GM19468 (cell line): Measurements from ENCODE around the gene FGGY.
"Not testable (repeated sequence)": the region's sequence is repeated elsewhere in the genome, so short reads cannot be mapped to it uniquely, and the experiment has no call there.

Experiments used
- ATAC-seq: cut with Tn5 transposase; IDR thresholded peaks from one replicate; pipeline ENCODE4 v1.9.1; 2021; ENCODE audit warnings: mild to moderate bottlenecking, moderate library complexity, moderate number of reproducible peaks; ENCODE audit not compliant: unreplicated experiment; ENCODE audit errors: extremely low read depth

Gene FGGY

DNA sequence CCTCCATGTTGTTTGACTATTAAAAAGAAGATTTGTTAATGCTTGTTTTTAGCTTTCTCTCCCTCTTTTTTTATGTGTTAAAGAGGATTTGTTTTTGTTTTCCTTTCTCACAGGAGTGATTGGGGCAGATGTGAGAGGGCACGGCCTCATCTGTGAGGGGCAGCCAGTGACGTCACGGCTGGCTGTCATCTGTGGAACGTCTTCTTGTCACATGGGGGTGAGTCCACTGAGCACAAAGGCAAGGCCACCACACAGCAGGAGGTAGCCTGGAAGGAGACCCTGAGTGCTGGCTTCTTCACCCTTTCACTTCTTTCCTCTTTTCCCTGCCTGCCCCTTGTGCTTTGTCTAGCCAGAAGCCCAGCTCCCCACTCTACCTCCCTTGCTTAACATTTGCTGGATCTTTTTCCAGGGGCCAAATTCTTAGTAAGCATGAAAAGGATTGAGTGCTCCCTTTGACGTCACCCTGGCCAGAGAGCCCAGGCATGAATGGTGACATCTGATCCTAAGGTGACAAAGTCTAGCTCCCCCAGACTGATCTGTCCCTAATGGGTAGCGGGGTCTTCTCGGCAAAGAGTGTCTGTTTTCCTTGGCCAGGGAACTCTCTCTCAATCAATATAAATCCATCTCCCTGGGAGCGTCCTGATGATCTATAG, 257.2 kb downstream of the FGGY start:
- ATAC-seq, result no peak

DNA sequence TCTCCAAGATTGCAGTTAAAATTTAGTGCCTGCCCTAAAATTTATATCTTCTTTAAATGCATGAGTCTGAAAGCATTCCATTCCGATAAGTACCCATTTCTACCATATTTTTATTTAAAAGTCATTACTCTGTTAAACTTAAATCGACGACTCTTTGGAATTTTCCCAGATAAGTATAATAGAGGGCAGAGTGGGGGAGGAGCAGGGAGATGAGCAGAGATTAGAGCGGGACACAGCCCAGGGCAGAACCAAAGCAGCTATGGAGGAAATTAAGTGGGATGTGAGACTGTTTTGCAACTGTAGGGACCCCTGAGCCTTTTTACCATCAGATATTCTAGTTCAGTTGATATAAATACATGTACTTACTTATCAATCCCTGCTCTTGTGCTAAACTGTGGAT, 257.9 kb downstream of the FGGY start:
- no peak for ATAC-seq

DNA sequence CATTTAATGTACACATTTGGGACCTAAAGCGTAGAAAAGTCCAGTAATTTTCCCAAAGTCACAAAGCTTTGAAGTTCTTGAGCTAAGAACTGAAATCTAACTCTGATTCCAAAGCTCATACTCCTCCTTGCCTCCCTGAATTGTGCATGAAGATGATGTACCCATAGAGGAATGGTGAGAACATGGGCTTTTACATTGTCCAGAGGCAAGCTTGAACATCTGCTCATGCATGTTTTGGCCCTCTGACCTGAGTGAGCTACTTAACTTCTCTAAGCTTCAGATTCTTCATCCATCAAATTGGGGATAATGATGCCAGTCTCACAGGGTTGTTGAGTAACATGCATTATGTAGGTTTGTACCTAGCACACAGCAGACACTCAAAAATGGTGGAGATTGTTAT, 259.5 kb downstream of the FGGY start:
- no peak for ATAC-seq

DNA sequence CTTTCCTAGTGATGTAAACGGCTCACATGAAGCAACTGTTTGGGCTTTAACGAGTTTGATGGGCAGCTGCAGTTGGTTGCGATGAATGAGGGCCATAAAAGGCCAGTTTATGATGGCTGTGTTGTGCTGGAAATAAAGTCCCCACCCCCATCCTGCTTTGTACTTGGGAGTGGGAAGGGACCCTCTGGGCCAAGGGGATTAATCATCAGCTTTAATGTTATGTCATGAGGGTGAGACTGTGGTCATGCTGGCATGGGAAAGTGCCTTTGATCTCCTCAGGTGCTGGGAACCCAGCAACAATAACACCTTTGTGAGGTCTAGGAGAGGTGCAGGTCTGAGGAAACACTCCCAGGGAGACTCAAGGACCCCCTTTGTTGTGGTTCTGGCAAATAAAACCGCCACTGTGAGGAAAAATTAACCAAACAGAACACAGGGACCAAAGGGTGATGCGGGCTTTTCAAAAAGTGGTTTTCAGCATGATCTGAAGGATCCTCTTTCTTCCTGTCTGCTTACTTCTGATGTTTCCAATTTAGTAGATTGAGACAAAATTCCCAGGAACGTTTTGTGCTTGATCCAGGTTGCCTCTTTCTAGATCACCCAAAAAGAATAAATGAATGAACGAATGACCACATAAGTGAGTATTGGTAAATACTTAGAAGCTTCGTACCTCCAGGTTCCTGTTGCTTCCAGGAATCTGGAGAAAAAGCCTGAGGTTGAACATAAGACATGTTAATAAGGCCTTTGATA, 260.1 kb downstream of the FGGY start:
- ATAC-seq, result no peak

DNA sequence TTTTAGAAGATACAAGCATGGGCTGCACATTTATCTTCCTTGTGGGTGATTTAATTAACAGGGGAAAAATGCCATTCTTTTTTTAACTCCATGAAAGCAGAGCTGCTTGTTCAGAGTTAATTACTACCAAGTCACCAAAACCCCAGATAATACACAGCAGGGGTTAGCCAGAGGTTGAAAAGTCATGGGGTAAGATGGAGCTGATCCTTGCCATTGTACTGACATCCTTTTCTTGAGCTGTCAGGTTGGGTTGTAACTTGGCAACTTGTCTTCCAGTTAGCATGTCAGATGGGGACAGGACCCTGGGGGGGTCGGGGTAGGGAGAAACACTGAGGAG, 260.6 kb downstream of the FGGY start:
- ATAC-seq, result no peak

DNA sequence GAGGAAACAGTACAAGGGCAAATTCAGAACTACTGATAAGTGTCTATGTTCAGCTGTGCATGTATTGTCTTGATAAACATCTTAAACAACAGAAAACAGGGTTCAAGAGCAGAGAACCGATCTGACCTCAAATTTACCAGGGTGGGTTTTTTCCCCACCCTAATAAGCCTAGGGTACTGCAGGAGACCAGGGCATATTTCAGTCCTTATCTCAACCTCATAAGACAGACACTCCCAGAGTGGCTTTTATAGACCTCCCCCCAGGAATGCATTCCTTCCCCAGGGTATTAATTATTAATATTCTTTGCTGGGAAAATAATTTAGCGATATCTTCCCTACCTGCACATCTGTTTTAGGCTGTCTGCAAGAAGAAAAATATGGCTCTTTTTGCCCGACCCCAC, 261.7 kb downstream of the FGGY start:
- not testable (repeated sequence) for ATAC-seq

DNA sequence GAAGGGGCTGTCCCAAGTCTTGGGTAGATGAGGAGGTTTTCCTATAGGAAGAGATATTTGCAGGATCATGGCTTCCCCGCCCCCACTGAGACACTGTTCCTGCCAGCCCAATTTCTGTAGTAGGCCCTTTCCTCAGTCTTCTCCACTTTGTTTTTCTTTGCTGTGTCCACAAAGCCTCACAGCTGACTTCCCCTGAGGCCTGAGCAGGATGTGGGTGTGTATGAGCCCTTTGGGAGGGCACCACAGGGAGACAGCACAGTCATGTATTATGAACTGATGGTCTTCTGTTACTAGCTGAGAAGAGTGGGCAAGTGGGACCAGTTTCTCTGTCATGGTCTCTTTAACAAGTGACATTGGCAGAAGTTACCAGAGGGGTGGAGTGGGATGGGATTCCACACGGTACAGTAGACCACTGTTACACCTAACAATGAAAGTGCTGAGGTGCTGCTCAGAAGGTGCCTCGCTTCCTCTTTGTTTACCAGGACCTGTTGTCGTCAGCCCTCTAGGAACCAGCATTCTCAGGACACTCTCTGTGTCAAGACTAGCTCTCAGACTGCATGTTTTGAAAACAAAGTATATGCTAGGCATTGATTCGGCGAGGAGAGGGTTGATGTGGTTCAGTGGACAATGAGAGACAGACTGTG, 264.0 kb downstream of the FGGY start:
- ATAC-seq, result peak; percentile 14

DNA sequence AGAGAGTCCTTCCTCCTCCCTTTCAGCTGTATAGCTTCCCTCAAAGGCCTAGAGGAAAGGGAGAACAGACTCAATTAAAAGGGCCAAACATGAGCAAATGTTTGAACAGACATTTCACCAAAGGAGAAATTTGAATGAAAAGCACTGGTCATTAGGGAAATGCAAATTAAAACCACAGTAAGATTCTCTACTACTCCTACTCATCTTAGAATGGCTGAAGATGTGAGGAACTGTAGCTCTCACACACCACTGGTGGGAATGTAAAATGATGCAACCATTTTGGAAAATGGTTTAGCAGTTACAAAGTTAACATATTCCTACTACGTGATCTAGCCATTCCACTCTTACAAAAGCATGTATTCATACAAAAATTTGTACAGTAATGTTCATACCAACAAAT, 264.9 kb downstream of the FGGY start:
- ATAC-seq, result no peak

DNA sequence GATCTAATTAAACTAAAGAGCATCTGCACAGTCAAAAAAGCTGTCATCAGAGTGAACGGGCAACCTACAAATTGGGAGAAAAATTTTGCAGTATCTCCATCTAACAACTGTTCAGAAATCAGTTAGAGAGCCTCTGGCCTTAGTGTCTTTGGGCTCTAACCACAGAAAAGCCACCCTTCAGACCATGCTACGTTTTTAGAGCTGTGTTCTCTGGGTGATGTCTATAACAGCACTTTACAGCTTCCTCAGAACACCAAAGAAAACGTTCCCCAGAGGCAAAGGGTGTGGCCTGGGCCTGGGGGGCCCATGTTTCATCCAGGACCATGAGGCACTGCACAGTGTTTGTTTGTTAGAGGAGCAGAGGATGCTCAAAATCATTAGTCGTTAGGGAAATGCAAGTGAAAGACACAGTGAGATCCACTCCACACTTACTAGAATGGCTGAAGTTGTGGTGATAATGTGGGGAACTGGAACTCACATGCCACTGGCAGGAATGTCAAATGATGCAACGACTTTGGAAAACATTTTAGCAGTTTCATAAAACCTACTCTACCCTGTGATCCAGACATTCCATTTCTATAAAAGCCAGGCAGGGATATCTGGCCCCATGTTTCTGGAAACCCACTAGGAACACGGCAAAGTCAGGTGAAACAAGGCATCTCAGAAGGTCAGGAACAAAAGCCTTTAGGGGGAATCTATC, 267.4 kb downstream of the FGGY start:
- ATAC-seq, result no peak

DNA sequence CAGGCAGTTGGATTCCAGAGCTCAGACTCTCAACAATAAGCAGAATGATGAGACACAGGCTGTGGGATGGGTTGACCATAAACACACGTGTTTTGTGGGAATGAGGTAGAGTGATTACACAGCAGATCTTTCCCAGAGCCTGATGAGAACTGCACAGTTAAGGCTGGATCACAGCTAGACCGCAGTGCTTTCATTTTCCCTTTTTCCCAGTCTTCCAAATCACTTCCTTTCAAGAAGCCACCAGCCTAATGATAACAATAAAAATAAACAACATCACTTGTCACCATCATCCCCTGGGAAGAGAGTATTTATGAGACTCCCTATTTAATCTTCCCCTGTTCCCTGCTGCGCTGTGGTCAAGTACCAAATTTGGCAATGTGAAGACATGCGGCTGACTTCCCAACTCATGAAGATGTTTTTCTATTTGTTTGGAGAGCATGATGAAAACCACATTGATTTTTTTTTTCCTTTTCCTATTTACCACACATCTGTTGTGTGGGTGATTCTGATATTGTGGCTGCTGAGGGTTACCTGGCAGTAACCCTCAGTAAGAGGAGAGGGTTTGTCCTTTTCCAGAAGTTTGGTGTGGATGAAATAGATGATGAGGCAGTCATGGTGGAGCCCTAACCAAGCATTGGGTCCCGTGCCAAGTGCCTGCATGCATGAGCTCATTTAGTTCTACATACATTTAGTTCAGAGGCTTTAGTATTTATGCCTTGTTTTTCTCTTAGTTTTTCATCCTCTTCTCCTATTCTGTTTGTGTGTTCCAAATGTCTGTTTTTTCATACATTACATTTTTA, 268.9 kb downstream of the FGGY start:
- ATAC-seq, result no peak

DNA sequence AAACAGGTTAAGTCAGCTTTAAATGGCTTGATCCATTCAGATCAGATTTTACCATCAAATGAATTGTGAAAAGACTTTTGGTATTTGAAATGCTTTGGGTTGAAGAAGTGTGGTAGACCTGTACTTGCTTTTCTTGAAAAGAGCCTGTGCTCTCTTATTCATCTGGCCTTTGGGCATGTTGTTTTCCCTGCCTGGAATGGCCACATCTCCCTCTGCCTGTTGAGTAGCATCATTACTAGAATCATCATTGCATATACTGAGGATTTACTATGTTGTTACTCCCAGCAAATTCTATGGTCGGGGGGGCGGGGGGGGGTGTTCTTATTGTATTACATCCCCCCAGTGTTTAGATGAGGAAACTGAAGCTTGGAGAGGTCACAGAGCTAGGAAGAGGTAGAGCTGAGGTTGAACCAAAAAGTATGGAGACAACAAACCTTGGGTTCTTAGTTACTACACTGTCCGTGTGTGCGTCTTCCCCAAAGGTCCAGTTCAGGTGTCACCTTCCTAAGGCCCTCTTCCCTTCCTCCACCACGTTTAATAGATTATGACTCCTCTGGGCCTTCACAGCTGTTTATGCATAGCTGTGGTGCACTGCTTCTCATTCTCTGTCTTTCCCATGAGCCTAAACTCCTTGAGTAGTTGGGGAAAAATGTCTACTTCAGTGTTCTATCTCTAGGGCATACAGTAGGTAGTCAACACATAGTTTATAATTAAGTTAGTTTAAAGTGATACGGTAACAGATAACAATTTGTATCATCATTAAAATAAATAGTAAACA, 271.5 kb downstream of the FGGY start:
- ATAC-seq, result no peak

DNA sequence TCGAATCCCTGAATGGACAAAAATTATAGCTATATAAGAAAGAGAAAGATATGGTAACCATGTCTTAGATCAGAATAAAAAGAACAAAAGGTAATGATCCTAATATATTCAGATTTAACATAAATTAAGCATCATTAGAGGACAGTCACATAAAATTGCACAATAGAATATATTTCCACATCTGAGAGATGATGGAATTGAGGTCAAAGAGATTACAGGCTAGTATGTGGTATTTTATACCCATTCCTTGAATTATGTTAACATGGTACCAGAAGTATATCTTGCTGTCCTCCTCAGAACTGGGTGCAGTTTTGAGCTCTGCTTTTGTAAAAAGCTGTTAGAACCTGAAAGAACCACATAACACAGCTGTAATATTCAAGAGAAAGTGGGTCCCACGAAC, 272.3 kb downstream of the FGGY start:
- ATAC-seq, result no peak

DNA sequence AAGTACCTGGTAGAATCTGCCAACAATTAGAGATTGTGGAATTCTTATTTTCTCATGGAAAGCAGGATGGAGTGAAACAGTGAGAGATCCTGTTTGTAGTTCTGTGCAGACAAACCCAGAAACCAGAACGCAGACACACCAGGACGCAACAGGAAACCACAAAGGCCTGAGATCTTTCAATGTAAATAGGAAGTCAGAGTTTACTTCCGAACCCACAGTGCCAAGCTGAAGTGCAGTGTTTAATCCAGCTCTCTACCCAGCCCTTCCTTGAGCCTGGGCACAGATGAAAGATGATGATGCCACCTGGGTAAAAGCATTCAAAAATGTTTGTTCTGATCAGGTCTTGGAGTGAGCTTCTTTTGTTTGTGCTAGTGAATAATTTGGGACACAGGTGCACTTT, 273.6 kb downstream of the FGGY start:
- no peak for ATAC-seq

DNA sequence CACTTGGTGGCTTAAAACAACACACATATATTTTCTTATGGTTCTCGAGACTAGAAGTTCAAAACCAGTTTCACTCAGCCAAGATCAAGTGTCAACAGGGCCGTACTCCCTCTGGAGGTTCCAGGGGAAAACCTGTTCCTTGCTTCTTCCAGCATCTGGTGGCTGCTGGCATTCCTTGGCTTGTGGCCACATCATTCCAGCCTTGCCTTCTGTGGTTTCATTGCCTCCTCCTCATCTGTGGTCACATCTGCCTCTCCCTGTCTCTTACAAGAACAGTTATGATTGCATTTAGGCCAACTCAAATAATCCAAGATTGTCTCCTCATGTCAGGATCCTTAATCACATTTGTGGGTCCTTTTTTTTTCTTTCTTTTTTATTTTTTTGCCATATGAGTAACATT, 277.2 kb downstream of the FGGY start:
- ATAC-seq, result no peak

DNA sequence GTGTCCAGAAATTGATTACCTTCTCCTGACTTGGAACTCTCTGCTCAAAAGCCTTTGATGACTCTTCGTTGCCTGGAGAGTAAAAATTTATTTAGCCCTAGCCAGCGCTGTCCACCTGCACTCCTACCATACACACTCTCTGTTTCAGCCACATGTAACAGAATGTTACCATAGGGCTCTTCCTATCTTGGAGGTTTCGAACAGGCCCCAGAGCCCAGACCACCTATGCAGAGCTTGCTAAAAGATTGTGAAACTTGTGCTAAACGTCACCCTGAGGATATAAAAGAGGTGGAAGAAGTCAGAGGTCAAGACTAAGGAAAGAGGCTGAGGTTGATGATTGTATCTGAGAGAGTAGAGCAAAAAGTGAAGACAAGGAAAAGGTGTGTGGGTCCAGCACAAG, 280.9 kb downstream of the FGGY start:
- no peak for ATAC-seq

DNA sequence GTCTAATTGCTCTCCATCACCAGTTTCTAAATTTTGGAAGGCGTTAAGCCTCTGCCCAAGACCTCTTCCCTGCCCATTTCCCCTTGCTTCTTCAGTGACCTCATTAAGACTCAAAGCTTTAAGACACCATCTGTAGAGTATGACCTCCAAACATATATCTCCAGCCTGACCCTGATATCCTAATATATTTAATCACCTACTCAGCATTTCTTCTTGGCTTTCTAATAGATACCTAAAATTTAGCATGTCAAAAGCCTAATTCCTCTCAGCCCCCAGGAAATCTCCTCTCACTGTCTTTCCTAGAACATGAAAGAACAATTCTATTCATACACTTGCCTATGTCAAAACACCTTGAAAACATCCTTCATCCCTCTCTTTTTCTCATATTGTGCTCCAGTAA, 282.3 kb downstream of the FGGY start:
- no peak for ATAC-seq

DNA sequence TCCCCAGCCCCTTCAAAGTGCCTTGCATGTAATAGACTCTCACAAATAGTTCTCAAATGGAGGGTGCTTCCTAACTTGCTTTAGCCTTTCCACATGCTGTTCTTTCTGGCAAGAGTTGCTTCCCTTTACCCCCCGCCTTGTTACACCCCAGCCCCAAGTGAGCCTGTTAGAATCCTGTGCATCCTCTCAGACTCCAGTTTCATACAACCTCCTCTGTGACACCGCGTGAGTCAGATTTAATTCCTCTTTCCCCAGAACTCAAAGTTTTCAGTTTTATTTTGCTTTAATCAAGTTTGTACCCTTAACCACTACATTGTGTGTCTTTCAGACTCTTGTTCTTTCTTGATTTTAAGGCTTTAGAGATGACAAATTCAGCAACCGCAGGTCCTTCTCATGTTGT, 283.4 kb downstream of the FGGY start:
- ATAC-seq, result no peak

DNA sequence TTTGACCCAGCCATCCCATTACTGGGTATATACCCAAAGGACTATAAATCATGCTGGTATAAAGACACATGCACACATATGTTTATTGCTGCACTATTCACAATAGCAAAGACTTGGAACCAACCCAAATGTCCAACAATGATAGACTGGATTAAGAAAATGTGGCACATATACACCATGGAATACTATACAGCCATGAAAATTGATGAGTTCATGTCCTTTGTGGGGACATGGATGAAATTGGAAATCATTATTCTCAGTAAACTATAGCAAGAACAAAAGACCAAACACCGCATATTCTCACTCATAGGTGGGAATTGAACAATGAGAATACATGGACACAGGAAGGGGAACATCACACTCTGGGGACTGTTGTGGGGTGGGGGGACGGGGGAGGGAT, 295.5 kb downstream of the FGGY start:
- not testable (repeated sequence) for ATAC-seq

DNA sequence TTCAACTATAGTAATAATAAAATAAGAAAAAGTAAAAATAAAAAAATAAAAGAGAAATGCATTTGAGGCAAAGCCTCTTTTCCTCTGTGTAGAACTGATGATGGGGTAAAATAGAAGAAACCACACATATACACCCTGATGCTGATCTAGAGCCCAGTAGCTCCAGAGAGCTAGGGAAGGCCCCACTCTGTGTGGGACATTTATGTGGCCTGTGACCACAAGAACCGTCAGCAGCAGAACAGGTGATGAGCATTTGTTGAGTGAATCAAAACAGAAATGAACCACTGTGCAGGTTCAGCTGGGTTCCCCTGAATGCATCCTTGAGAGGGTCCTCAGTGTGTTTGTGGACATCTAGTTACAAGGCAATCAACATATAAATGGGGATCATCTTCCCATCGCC, 296.0 kb downstream of the FGGY start:
- no peak for ATAC-seq
